ENCODE data around the gene SALL4. TPM values are rescaled to one million over a fixed set of nuclear protein-coding genes. Genes with fewer than 3 reads are reported as not detected.

SALL4 gene
- total and polyA plus RNA-seq, 9 of the 15 experiments (the other 6 are each of a cell fraction or from before 2014, with no cell fraction given) = 0.03 to 0.07 TPM; not detected in 7

DNA sequence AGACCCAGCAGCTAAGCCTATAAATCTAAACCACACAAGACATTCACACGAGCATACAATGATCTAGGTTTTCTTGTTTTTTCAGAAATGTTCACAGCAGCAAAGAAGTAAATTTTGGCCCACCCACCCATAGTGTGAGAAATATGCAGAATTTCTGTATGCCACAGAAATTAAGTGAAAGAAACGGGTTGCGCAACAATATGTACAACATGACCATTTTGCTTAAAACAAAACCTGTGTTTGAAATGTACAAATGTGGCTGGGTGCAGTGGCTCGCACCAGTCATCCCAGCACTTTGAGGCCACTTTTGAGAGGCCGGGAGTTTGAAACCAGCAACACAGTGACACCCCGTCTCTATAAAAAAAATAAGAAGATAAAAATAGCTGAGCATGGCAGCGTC lies 9.4 kb downstream of the SALL4 start:
- no peaks in the 10 kb centered on the region; a peak in 1 of 5 replicates for H3K4me1 ChIP-seq (replicated peaks in 1 of 2; ENCODE audit: control insufficient read depth in 2 of 2, insufficient read depth in 2 of 2, low read length in 2 of 2)
- H2AFZ ChIP-seq (ENCODE audit: low read depth, low read length) = no peak overlapping the region
- H3K79me2 ChIP-seq (ENCODE audit: control insufficient read depth, insufficient read depth, low read length) = no peaks in the 10 kb centered on the region
- TF ChIP-seq CEBPB (tag; IDR thresholded peaks at IDR 0.05) (peak; percentile 92), ZNF830 (CRISPR knock-in tag; IDR thresholded peaks at IDR 0.05) (no peak), SETDB1 (IDR thresholded peaks at IDR 0.05; ENCODE audit: low read length) (no peak), ZNF133 (CRISPR knock-in tag; IDR thresholded peaks at IDR 0.05) (no peak), EGR1 (conservative IDR thresholded peaks at IDR 0.05) (no peak), BDP1 (IDR thresholded peaks at IDR 0.05; ENCODE audit: insufficient read depth, insufficient read length) (no peak), ZNF146 (CRISPR knock-in tag; IDR thresholded peaks at IDR 0.05; ENCODE audit: unreplicated experiment) (no peak), STAT5B (CRISPR knock-in tag; IDR thresholded peaks at IDR 0.05) (no peak), ZNF124 (CRISPR knock-in tag; IDR thresholded peaks at IDR 0.05) (no peak), RBM34 (IDR thresholded peaks at IDR 0.05; ENCODE audit: borderline replicate concordance, insufficient read depth, low read length) (no peak), CEBPG (CRISPR knock-in tag; IDR thresholded peaks at IDR 0.05) (no peak), CEBPG (tag; conservative IDR thresholded peaks at IDR 0.05 in 1 of 2, IDR thresholded peaks at IDR 0.05 in 1 of 2) (peak; percentile 63 to 91), NELFE (IDR thresholded peaks at IDR 0.05; ENCODE audit: insufficient read depth, insufficient read length) (no peak), HDAC6 (IDR thresholded peaks at IDR 0.05; ENCODE audit: low read depth, low read length) (no peak), CBFA2T3 (IDR thresholded peaks at IDR 0.05) (no peak)
- no peak overlapping the region for H3K4me3 ChIP-seq
- H3K9ac ChIP-seq (ENCODE audit: insufficient read depth in 1 of 2, low read depth in 2 of 2, low read length in 2 of 2) = no peak overlapping the region
- no peaks in the 10 kb centered on the region for H4K20me1 ChIP-seq (replicated peaks; ENCODE audit: control insufficient read depth, insufficient read depth, low read length)
- intact Hi-C loops (cut with micrococcal nuclease) = no loop called here
- peaks cover 35 to 53% of the 10 kb centered on the region in 2 experiments for H3K27me3 ChIP-seq (ENCODE audit: control insufficient read depth in 2 of 2, insufficient read depth in 2 of 2, low read length in 2 of 2)
- no TSS peak for BruUV-seq (replicated peaks)
- DNase-seq (ENCODE audit: extremely low read depth in 1 of 4, low spot score in 3 of 4) (no peak), FAIRE-seq (no peak), ATAC-seq (no peak)
- H3K36me3 ChIP-seq (ENCODE audit: control insufficient read depth, insufficient read depth, low read length) = no peaks in the 10 kb centered on the region
- POLR2A ChIA-PET = no interaction called here
- in situ Hi-C loops (cut with MboI) = no loop called here
- no peak overlapping the region for H3K27ac ChIP-seq (ENCODE audit: extremely low read depth, low read depth, low read length)
- CTCF ChIA-PET (ENCODE audit: low intra/inter-chr PET ratio) = no interaction called here
- 1% methylated on average over 7 of the region's 7 CpGs for WGBS (ENCODE audit: insufficient coverage, low coverage, missing lambda C conversion rate)
- H3K4me2 ChIP-seq (ENCODE audit: insufficient read depth, low read length) = no peak overlapping the region
- H3K9me3 ChIP-seq (replicated peaks; ENCODE audit: control insufficient read depth, insufficient read depth, low read depth, low read length) = no peaks in the 10 kb centered on the region
- H3K9me1 ChIP-seq (ENCODE audit: control insufficient read depth, insufficient read depth, low read length) = no peaks in the 10 kb centered on the region

Data from K562 (cell line).